KMS-11 (cell line): ENCODE data around the gene PRLHR.

Experiments used
- H2AFZ ChIP-seq: fragments of 200-600 bp; sonication (generic); 2 replicates; pipeline ENCODE4 v1.6.1; 2016; ENCODE audit warnings: antibody characterized with exemption, mixed run types, low read depth
- H3K27ac ChIP-seq: fragments of 200-600 bp; sonication (generic); 2 replicates; pipeline ENCODE4 v1.6.1; 2016; ENCODE audit warnings: mild to moderate bottlenecking, mixed run types
- H3K27me3 ChIP-seq: fragments of 200-600 bp; sonication (generic); 2 replicates; pipeline ENCODE4 v1.6.1; 2017; ENCODE audit warnings: mild to moderate bottlenecking, low read depth, mixed run types, moderate library complexity; ENCODE audit not compliant: insufficient read depth
- H3K36me3 ChIP-seq: fragments of 200-600 bp; sonication (generic); 2 replicates; pipeline ENCODE4 v1.6.1; 2017; ENCODE audit warnings: mild to moderate bottlenecking, mixed run types; ENCODE audit not compliant: insufficient read depth
- H3K4me1 ChIP-seq: fragments of 200-600 bp; sonication (generic); 2 replicates; pipeline ENCODE4 v1.6.1; 2016; ENCODE audit warnings: mild to moderate bottlenecking, low read depth, mixed run types; ENCODE audit not compliant: poor library complexity, severe bottlenecking
- H3K4me2 ChIP-seq: fragments of 200-600 bp; sonication (generic); 2 replicates; pipeline ENCODE4 v1.7.0; 2016; ENCODE audit warnings: mild to moderate bottlenecking, mixed run types
- H3K4me3 ChIP-seq: fragments of 200-600 bp; sonication (generic); IDR thresholded peaks from 2 replicates; pipeline ENCODE4 v1.6.1; 2017; ENCODE audit warnings: low read depth, low read length, mixed read lengths; ENCODE audit not compliant: insufficient read depth
- H3K79me2 ChIP-seq: fragments of 200-600 bp; sonication (generic); 2 replicates; pipeline ENCODE4 v1.6.1; 2016; ENCODE audit warnings: low read depth, mixed run types; ENCODE audit not compliant: insufficient read depth
- H3K9ac ChIP-seq: fragments of 200-600 bp; sonication (generic); 2 replicates; pipeline ENCODE4 v1.6.1; 2016; ENCODE audit warnings: mild to moderate bottlenecking, mixed run types
- H4K20me1 ChIP-seq: fragments of 200-600 bp; sonication (generic); 2 replicates; pipeline ENCODE4 v1.6.1; 2016; ENCODE audit warnings: mild to moderate bottlenecking, mixed run types; ENCODE audit not compliant: insufficient read depth
- TF ChIP-seq, protein P1 (sequence below): fragments of 200-600 bp; sonication (generic); conservative IDR thresholded peaks from 2 replicates; pipeline ENCODE4 v1.6.1; 2017; ENCODE audit warnings: low read depth, mild to moderate bottlenecking, antibody characterized with exemption, low read length, moderate library complexity, mixed read lengths

PRLHR gene

DNA sequence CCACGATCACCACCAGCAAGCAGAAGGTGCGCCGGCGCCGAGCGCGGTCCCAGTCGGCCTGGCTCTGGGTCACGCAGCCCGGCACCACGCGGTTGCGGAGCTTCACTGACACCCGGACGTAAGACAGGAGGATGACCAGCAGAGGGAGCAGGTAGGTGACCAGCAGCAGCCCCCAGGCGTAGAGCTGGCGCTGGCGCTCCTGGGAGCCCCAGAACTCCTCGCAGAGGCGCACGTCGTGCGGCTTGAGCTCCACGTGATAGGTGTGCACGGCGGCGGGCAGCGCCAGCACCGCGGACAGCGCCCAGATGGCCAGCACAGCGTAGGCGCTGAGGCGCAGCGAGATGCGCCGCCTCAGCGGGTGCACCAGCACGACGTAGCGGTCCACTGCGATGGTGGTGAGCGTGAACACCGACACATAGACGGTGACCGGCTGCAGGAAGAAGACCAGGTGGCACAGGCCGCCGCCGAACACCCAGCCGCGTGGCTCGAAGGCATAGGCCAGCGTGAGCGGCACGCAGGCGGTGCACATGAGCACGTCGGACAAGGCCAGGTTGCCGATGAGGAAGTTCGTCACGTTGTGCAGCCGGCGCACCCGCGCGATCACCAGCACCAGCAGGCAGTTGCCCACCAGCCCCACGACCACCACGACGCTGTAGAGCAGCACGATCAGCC lies 920 bp downstream of the PRLHR start:
- no peak overlapping the region for H3K4me3 ChIP-seq

DNA sequence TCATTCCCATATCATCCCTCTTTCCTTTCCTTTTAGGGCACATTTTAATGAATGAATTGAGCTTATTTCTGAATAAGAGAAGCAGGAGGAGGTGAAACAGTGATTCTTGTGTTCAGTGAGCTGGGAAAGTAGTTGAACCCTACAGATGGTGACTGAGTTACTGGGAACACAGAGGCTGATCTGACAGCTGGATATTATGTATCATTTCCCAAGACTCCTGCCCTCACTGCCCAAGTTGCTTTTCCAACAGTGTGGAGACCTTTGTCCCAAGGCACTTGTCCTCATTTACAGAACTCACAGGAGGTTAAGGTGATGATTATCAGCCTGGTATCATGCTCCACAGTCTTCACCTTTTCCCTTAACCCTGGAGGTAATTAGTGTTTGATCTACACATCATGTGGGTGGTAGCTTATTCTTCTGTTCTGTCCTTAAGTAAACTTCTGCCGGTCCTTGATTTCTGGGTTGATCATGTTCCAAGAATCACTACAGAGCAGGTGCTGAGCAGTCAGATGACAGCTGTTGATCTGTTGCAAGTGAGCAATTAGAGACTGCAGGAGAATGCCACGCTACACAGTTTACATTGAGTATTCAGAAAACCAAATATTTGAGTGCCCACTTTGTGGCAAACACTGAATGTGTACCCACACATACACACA lies 2.6 kb downstream of the PRLHR start:
- Histone ChIP-seq H3K27ac (no peak overlapping the region), H3K27me3 (no peaks in the 10 kb centered on the region), H3K79me2 (no peaks in the 10 kb centered on the region), H3K4me2 (no peak overlapping the region), H3K9ac (no peak overlapping the region), H4K20me1 (no peaks in the 10 kb centered on the region), H3K36me3 (no peaks in the 10 kb centered on the region), H3K4me3 (no peak overlapping the region), H2AFZ (no peak overlapping the region), H3K4me1 (no peaks in the 10 kb centered on the region)
- TF ChIP-seq, protein P1, sequence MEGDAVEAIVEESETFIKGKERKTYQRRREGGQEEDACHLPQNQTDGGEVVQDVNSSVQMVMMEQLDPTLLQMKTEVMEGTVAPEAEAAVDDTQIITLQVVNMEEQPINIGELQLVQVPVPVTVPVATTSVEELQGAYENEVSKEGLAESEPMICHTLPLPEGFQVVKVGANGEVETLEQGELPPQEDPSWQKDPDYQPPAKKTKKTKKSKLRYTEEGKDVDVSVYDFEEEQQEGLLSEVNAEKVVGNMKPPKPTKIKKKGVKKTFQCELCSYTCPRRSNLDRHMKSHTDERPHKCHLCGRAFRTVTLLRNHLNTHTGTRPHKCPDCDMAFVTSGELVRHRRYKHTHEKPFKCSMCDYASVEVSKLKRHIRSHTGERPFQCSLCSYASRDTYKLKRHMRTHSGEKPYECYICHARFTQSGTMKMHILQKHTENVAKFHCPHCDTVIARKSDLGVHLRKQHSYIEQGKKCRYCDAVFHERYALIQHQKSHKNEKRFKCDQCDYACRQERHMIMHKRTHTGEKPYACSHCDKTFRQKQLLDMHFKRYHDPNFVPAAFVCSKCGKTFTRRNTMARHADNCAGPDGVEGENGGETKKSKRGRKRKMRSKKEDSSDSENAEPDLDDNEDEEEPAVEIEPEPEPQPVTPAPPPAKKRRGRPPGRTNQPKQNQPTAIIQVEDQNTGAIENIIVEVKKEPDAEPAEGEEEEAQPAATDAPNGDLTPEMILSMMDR, result no peak

More for the DNA sequence above, 920 bp downstream of the PRLHR start:
- Histone ChIP-seq H3K36me3 (no peaks in the 10 kb centered on the region), H3K4me1 (no peaks in the 10 kb centered on the region), H3K4me2 (no peak overlapping the region), H3K27ac (no peak overlapping the region), H2AFZ (no peak overlapping the region), H3K27me3 (no peaks in the 10 kb centered on the region), H4K20me1 (no peaks in the 10 kb centered on the region), H3K9ac (no peak overlapping the region), H3K79me2 (no peaks in the 10 kb centered on the region)
- TF ChIP-seq, protein P1, result no peak

DNA sequence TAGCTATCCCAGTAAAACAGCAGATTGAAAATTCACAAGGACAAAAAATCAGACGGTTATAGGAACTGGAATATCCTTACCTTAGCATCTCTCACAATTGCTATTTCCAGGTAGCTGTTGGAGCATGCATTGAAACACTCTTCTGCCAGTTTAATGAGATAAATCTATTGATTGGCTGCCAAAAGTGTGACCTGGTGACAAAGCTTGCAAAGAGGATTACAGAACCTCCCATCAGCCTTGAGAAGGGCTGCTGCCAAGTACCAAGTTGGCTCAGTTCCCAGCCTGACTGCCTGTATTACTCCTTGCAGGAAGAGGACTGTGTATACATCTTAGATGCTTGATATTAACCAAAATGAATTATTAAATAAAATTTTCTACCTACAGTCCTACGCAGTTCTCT lies 5.1 kb downstream of the PRLHR start:
- Histone ChIP-seq H4K20me1 (no peaks in the 10 kb centered on the region), H2AFZ (no peak overlapping the region), H3K4me3 (no peak overlapping the region), H3K9ac (no peak overlapping the region), H3K36me3 (no peaks in the 10 kb centered on the region), H3K27ac (no peak overlapping the region), H3K79me2 (no peaks in the 10 kb centered on the region), H3K4me1 (no peaks in the 10 kb centered on the region), H3K27me3 (no peaks in the 10 kb centered on the region), H3K4me2 (no peak overlapping the region)
- TF ChIP-seq, protein P1, result no peak

DNA sequence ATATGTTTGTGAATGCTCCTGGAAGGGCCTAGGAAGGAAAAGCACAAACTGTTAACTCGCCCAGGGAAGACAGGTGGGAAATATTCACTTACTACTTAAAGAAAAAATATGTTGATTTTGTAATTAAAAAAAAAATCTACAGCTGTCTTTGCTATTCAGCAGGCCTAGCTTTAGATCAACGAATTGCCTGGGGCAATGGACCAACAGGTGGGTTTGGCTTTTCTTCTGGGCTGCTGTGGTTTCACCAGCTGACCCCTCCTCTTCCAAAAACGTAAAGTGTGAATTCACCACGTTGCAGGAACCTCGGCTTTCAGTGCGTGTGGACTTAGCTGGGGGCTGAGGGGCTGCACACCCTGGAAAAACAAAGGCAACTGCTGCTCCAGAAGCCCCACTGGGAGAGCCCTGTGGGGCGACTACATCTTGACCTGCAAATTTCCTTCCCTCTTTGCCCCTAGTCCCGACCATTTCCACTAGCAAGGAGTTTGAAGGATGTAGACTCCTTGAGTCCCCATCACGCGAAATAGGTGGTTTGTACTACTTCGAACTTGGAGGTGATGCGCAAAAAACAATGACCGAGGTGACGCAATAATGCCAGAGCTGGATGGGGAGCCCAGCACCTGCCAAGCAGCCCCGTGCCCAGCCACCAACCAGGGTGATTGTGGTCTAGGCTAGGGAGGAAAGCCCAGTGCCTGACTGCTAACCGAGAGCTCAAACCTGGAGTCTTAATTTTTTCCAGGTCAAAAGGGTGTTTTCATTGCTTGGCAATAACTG lies 7.4 kb downstream of the PRLHR start:
- TF ChIP-seq, protein P1, result no peak
- H3K36me3 ChIP-seq, result no peaks in the 10 kb centered on the region
- no peaks in the 10 kb centered on the region for H3K79me2 ChIP-seq
- H3K9ac ChIP-seq, result no peak overlapping the region
- no peak overlapping the region for H2AFZ ChIP-seq
- no peak overlapping the region for H3K4me3 ChIP-seq
- H3K4me1 ChIP-seq, result no peaks in the 10 kb centered on the region
- H4K20me1 ChIP-seq, result no peaks in the 10 kb centered on the region
- no peaks in the 10 kb centered on the region for H3K27me3 ChIP-seq
- H3K4me2 ChIP-seq, result no peak overlapping the region
- no peak overlapping the region for H3K27ac ChIP-seq
